DOHH2 (cell line): ENCODE data around the gene IRF4.

Experiments
- H3F3A ChIP-seq: fragments of 200-600 bp; sonication (generic), shearing (Covaris generic); 2 replicates; pipeline ENCODE4 v1.6.0; 2016; ENCODE audit warnings: antibody characterized with exemption, mild to moderate bottlenecking; ENCODE audit not compliant: control insufficient read depth, insufficient read depth
- H3K27ac ChIP-seq: fragments of 200-600 bp; sonication (generic); 2 replicates; pipeline ENCODE4 v1.5.1; 2014; ENCODE audit warnings: low read depth, mild to moderate bottlenecking, low read length, moderate library complexity
- H3K27me3 ChIP-seq: fragments of 200-600 bp; sonication (generic); 2 replicates; pipeline ENCODE4 v1.6.1; 2014; ENCODE audit warnings: mild to moderate bottlenecking, low read length, mixed read lengths; ENCODE audit not compliant: control insufficient read depth
- H3K36me3 ChIP-seq: fragments of 200-600 bp; sonication (generic); 2 replicates; pipeline ENCODE4 v1.6.1; 2014; ENCODE audit warnings: mild to moderate bottlenecking, low read length, moderate library complexity, mixed read lengths; ENCODE audit not compliant: control insufficient read depth
- H3K4me1 ChIP-seq: fragments of 200-600 bp; sonication (generic); 2 replicates; pipeline ENCODE4 v1.6.1; 2014; ENCODE audit warnings: mild to moderate bottlenecking, low read length, mixed read lengths; ENCODE audit not compliant: control insufficient read depth
- H3K4me2 ChIP-seq: fragments of 200-600 bp; sonication (generic); 2 replicates; pipeline ENCODE4 v1.6.0; 2014; ENCODE audit warnings: mild to moderate bottlenecking, low read length, moderate library complexity
- H3K4me3 ChIP-seq: fragments of 200-600 bp; sonication (generic); 2 replicates; pipeline ENCODE4 v1.5.1; 2014; ENCODE audit warnings: mild to moderate bottlenecking, low read length, mixed read lengths
- H3K79me2 ChIP-seq: fragments of 200-600 bp; sonication (generic); 2 replicates; pipeline ENCODE4 v1.6.1; 2014; ENCODE audit warnings: mild to moderate bottlenecking, low read length, mixed read lengths; ENCODE audit not compliant: control insufficient read depth
- H3K9me2 ChIP-seq: fragments of 200-600 bp; sonication (generic); replicated peaks from 2 replicates; pipeline ENCODE4 v1.6.1; 2014; ENCODE audit warnings: mild to moderate bottlenecking, low read length, mixed read lengths; ENCODE audit not compliant: control insufficient read depth
- H3K9me3 ChIP-seq: fragments of 200-600 bp; sonication (generic); 2 replicates; pipeline ENCODE4 v1.6.1; 2014; ENCODE audit warnings: antibody characterized with exemption, low read length, mixed read lengths; ENCODE audit not compliant: control insufficient read depth, insufficient read depth
- H4K20me1 ChIP-seq: fragments of 200-600 bp; sonication (generic); 2 replicates; pipeline ENCODE4 v1.6.0; 2014; ENCODE audit warnings: low read depth, mild to moderate bottlenecking, antibody characterized with exemption, low read length, moderate library complexity; ENCODE audit not compliant: control insufficient read depth, insufficient read depth
- CTCF ChIP-seq: fragments of 200-600 bp; sonication (generic); IDR thresholded peaks from one replicate; pipeline ENCODE4 v1.5.1; 2014; ENCODE audit warnings: antibody characterized with exemption, mild to moderate bottlenecking, low read depth, low read length; ENCODE audit not compliant: poor library complexity, severe bottlenecking
- EZH2phosphoT487 ChIP-seq: fragments of 200-600 bp; sonication (generic); IDR thresholded peaks from 2 replicates; pipeline ENCODE4 v1.6.1; 2017; ENCODE audit warnings: borderline replicate concordance, mild to moderate bottlenecking, antibody characterized with exemption, low read length, moderate library complexity, mixed read lengths

The IRF4 gene

DNA sequence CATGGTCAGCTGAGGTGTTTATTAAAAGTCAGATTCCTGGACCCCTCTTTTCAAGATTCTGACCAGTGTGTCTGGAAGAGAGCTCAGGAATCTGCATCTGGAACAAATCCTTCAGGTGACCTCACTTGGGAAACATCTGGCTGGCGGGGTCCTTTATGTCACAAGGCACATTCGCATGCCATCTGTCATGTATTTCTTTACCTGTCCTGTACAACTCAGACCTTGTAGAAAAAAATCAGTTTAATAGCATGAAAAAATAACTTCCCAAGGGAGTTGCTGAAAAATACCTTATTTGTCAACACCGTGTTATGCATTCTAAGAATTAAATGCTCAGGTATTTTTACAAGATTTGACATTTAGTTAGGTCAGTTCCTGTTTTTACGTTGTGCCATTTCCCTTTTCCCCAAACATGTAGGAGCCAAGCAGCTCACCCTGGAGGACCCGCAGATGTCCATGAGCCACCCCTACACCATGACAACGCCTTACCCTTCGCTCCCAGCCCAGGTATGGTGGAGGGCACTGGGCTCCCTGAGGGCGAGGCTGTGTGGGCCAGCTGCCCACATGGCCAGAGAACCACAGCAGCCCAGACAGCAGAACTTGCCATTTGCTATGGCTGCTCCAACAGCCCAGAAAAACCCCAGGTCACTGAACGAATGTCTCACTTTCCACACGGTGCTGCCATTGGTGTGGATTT, 4.0 kb downstream of the IRF4 start:
- TF ChIP-seq EZH2phosphoT487, result no peak
- TF ChIP-seq CTCF, result no peak
- peaks cover 40% of the 10 kb centered on the region for H3K27me3 ChIP-seq
- no peaks in the 10 kb centered on the region for H3F3A ChIP-seq
- H3K36me3 ChIP-seq, result no peaks in the 10 kb centered on the region
- no peaks in the 10 kb centered on the region for H3K9me2 ChIP-seq
- H4K20me1 ChIP-seq, result no peaks in the 10 kb centered on the region
- no peaks in the 10 kb centered on the region for H3K9me3 ChIP-seq
- no peak overlapping the region for H3K27ac ChIP-seq
- no peak overlapping the region for H3K4me3 ChIP-seq
- no peaks in the 10 kb centered on the region; the same call in 1 of the 2 replicates for H3K4me1 ChIP-seq
- no peaks in the 10 kb centered on the region for H3K79me2 ChIP-seq
- H3K4me2 ChIP-seq, result no peak overlapping the region

GRCh38 chr6:396126-396520, 4.6 kb downstream of the IRF4 start:
- no peaks in the 10 kb centered on the region; the same call in 1 of the 2 replicates for H3K4me1 ChIP-seq
- H3K9me3 ChIP-seq, result no peaks in the 10 kb centered on the region
- no peaks in the 10 kb centered on the region for H4K20me1 ChIP-seq
- no peak overlapping the region for H3K4me3 ChIP-seq
- H3K4me2 ChIP-seq, result no peak overlapping the region
- TF ChIP-seq EZH2phosphoT487 (no peak), CTCF (no peak)
- H3K27me3 ChIP-seq, result peaks cover 34% of the 10 kb centered on the region
- no peaks in the 10 kb centered on the region for H3F3A ChIP-seq
- H3K9me2 ChIP-seq, result no peaks in the 10 kb centered on the region
- no peaks in the 10 kb centered on the region for H3K79me2 ChIP-seq
- no peak overlapping the region for H3K27ac ChIP-seq
- no peaks in the 10 kb centered on the region for H3K36me3 ChIP-seq

GRCh38 chr6:397056-397455, 5.5 kb downstream of the IRF4 start:
- Histone ChIP-seq H3K9me2 (no peaks in the 10 kb centered on the region), H3K27me3 (peaks cover 28% of the 10 kb centered on the region), H3K36me3 (no peaks in the 10 kb centered on the region), H4K20me1 (no peaks in the 10 kb centered on the region), H3K79me2 (no peaks in the 10 kb centered on the region), H3K4me2 (no peak overlapping the region), H3K4me1 (no peaks in the 10 kb centered on the region; the same call in 1 of the 2 replicates), H3K27ac (no peak overlapping the region), H3F3A (no peaks in the 10 kb centered on the region), H3K4me3 (no peak overlapping the region), H3K9me3 (no peaks in the 10 kb centered on the region)
- TF ChIP-seq EZH2phosphoT487 (no peak), CTCF (no peak)
